NCI-H1436 (cell line): ENCODE results near the gene USP2.

Experiments used
- DNase-seq: peaks from one replicate; lab custom pipeline; 2025; lab: John Stamatoyannopoulos, UW

Gene USP2

DNA sequence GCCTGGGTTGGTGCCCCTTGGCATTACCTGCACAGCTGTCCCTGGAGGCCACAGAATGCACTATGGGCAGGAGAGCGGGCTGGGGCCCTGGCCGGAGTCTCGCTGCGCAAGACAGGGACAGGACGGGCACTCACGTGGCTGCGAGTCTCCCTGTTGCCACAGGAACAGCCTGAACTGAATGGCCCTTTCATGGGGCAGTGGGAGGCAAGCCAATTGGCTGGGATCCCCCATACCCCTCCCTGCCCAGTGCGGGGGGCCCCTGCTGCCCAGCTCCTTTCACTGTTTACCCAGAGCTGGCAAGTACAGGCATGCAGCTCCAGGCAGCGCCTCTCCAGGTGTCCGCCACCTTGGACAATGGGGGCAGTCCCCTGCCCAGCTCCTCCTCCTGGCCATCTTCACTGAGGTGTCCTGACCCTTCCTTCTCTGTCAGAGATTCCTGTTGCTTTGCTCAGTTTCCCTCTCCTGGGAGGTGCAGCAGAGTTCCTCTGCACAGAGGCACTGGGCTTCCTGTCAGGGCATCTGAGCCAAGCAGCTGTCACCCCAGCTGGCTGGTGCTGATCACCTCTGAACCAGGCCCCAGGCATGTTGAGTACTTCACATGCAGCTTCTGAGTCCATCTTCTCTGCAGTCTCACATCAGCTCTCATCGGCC, 5.2 kb downstream of the USP2 start:
- no peak for DNase-seq

DNA sequence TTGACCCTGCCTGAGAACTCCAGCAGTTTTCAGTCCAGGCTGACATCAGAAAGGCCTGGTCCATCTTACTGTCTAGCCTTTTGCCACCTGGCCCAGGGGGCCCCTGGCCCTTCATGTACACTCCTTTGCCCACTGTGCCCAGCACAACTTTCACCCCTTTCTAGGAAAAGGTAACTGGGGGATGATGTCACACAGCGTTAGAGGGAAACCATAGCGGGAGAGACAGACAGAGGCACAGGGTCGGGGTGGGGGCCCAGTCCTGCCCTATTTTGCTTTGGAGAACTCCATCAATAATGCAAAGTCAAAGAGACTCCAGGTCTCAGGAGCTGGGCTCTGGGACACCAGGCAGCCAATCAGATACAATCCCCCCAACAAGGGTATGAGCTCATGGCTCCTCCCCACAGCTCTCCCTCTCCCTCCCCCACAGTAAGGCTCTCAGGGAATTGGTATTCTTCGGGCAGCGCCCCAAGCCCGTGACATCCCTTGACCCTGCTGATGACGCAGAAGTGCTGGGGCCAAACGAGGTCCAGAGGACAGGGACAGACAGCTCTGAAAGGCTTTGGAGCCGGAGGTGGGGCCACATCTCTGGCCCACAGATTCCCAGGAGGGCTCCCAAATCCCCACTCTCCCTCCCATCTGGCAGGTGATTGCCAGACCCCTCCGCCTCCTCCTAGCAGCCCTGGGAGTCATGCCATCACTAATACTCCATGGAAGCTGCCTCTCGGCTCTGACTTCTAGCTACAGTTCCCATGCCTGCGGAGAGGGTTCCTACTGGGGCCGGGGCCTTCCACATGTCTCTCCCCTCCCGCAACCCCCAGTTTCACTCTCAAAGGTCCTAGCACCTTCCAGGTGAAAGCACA, 5.9 kb downstream of the USP2 start:
- DNase-seq: no peak

DNA sequence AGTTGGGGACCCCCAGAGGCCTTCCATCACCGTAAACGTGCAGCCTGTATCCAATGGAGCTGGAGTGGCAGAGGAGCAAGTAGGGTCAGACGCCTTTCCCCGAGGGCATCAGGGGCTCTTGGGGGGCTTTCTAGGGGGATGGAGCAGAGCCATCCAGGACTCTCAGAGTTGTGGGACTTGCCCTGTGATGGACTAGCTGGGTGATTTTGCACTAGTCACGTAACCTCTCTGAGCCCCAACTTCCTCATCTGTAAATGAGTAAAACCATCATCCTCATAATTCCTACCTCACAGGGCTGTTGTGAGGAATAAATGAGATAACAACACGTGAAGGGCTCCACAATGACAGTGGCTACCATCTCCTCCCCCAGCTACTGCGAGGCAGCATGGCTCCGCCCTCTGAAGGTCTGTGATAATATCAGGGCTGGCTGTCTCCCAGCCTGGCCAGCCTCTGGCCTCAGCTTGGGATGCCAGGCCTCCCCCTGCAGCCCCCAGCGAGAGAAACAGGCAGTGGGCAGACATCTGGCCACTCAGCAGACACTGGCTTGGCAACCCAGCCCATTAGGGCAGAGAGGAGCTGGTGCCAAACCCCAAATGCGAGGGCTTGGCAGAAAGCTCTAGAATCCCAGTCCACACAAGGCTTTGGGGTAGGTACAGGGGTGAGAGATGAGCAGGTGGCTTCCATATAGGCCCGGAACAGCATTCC, 6.7 kb downstream of the USP2 start:
- no peak for DNase-seq

DNA sequence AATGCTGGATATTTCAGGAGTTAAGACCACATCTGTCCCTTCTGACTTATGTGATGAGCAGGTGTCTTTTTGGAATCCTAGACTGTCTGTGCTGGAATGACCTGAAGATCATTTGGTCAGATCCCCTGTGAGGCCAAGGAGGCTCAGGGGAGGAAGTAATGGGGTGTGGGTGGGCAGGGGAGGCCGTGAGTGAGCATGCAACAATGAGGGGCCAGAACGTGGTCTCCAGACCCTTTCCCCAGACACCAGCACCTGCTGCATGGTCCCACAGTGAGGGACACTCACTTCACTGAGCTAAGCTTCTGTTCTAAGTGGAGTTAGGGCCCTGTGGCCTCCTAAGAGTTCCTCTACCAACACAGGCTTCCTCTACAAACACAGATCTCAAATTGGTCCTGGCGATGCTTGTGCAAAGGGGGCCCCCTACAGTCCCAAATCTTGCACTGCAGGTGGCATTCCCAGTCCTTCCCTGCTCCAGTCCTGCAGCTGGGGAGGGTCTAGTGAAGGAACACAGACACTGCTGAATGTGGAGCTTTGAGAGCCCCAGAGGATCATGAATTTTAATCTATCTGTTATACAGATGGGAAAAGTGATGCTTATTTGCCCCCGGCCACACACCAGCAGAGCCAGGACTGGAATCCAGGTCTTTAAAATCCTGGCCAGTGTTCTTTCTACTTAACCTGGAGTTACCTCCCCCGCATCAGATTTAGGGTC, 7.4 kb downstream of the USP2 start:
- DNase-seq: peak; percentile 53

DNA sequence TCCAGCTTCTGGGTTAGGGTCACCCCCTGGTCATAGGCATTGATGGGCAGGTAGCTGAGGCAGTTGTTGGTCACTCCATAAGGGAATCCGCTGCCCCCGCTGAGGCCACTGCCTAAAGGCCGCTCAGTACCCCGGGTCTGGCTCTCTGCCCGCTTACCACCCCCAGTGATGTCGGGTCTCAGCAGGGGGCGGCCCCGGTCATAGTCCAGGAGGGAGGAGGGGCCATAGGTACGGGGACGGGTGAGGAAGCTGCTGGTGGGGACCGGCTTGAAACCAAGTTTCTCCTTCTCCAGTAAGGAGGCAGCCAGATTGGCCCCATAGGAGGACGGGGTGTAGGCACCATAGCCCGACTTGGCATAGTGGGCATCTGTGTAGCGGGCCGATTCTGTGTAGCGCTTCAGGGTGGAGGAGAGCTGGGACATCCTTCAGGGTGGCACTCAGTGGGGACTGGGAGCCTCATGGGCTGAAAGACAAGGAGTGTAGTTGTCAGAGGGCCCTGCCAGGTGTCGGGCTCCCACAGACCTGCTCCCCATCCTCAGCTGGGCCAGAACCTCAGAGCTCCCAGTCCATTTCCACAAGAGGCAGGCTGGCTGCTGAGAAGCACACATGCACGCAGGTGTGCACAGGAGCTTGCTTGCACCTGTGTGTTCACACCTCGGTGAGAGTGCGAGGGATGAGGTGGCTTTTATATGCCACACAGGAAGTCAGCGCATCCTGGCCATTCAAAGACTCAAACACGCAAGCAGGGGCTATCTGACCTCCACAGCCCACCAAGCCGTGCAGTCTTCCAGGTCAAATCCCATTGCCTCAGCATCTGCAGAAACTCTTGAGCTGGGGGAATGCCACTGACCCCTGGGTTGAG, 8.2 kb downstream of the USP2 start:
- no peak for DNase-seq

DNA sequence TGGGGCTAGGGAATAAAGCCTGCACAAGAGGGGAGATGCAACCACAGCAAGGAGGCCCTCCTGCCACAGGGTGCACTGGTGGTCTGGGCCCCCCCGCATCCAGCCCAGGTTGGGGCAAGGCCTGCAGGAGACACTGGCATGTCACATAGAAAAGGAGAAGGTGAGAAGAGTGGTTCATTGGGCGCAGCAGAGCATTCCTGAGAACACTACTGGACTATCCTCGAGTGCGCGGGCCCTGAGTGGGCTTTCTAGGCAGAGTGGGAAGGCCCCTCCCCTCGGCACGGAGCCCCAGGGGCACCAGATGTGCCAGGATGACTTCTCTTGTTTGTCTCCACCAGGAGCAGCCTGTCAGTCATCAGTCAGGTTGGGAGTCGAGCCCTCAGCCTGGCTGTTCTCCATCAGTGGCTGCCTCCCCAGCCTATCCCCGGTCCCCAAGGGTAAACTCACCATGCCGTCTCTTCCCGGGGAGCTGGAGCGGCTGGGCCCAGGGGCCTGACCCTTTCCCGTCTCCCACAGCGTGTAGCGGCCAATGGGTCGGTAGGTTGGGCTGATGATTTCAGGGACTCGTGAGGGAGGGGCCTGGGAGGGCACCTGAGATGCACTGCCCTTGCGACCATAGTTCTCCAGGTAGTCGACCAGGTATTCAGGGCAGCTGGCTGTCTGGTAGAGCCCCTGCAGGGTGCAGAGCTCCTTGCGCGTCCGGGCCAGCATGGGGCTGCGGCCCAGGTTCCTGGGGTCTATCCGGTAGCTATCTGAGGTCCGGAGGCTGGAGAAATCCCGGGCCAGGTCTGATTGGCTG, 9.0 kb downstream of the USP2 start:
- DNase-seq: no peak

DNA sequence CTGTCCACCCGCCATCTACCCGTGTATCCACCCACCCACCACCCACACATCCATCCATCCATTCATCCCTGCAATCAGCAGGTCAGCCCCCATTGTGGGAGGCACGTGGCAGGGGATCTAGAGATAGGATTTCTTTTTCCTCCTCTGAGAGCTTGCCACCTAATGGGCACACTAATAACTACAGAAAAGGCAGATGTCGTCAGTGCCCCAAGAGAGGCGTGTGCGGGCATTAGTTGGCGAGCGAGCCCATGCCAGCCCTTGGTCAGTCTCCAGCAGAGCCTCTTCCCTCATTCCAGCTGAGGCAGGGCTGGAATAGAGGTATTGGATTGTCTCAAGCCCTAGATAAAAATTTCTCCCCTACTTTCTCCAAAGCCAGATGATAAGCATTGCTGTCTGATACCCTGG, 9.7 kb downstream of the USP2 start:
- DNase-seq: peak; percentile 45

DNA sequence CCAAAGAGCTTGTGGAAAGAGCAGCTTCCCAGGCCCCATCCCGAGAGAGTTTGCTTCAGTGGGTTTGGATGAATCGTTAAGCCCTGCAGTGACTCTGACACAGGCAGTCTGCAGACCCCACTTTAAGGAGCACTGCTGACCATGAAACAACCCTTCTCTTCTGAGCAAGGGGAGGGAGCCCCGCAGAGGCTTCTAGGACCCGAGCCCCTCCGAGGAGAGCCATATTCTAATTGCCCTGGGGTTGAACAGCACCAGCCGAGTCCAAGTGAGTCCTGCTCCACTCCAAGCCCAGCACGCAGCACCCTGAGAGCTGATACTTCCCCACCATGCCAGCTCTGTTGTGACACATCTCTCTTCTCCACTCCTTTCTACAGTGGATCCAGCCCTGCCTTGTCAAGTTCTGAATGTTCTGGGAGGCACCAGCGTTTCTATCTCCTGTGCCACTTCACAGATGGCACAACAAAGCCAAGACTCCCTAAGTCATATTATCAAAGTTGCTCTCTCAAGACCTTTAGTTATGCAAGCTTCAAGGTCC, 10.4 kb downstream of the USP2 start:
- no peak for DNase-seq

DNA sequence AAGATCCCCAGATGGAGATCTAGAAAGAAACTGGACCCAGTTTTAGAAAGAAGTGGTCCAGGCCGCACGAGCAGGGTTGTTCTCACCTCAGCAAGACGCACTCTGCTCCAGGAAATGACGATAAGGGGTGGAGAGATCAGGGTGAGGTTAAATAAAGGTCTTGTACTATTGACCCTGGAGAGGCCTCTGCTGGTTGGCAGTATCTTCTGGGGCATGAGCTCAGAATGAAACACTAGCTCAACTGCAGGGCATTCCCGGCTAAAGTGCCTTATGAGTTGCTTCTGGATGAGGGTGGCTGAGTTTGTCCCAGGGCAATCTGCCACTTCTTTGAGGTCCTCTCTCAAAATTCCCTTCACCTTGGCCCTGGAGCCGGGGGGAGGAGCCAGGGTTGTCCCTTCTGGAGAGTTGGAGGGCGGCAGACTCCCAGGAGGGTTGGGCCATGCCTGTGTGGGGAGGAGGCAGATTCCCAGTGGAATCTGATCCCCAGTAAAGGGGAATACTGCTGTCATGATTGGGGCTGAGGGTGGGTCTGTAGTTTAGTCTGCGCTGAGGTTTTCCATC, 10.9 kb downstream of the USP2 start:
- no peak for DNase-seq

DNA sequence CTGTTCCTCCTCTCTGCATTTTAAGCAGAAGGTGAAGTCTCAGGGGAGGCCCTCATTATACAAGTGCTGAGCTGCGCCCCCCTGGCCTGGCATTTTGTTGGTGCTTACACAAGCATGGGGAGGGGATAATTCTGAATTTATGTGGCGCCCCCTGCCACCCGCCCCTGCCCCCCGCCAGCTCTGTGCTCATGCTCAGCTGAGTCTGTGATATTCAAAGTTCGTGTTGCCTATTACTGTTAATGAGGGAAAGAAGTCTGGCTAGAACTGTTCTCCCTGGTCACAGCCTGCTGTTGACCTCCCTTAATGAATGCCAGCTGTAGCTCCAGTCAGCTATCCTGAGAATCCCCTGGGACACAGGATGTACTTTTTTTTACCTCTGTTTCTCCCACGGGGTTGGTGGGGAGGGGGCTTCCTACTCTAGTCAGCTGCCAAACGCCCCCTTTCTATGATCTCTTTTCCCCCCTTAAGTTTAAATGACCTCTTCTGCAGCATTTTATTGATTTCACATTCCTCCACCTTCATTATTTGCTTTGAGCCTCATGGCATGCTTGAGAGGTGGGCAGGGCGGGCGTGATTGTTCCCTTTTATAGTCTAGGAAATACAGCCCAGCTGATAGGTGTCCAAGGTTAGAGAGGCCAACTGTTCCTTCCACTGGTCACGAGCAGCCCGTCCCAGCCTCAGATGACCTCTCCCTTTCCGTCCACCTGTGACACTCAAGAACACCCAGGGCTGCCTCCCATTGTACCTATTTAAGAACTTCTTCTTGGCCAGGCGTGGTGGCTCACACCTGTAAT, 12.2 kb downstream of the USP2 start:
- DNase-seq: peak; percentile 27

DNA sequence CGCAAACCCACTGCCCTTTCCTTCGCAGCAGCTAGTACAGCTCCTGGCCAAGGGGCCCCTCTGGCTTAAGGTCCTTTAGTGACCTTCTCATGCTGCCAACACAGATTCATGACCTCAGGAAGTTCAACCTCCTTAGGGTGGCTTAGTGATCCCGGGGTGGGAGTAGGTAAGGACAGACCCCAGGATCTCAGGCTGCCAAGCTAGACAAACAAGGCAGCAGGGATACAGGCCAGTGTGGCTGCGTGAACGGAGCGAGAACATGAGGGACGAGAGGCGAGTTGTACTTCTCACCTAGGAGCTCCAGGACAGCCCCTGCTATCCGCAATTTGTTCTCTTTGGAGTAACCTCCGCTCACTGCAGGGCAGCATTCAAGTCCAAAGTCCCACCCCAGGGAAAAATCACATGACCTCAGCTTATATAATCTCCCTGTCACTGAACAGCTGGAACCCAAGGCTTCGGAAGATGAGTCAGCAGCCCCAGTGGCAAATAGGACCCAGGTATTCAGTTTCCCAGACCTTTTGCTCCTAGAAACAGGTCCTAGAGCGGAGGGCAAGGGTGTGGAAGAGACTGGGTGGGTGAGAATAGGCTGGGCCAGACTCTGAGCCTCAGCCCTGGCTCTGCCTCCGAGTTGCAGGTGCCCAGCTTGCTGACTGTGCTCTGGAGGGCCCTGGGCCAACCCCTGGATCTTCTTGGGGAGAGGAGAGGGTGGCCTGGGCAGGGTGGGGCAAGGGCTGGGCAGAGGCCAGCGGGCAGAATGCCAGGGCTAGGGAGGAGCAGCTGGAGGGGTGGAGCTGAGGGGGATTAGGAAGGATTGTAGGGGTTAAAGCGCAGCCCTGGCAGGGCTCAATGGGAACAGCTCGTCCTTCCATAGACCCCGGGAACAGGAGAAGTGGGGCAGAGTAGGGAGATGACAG, 13.1 kb downstream of the USP2 start:
- DNase-seq: peak; percentile 6

DNA sequence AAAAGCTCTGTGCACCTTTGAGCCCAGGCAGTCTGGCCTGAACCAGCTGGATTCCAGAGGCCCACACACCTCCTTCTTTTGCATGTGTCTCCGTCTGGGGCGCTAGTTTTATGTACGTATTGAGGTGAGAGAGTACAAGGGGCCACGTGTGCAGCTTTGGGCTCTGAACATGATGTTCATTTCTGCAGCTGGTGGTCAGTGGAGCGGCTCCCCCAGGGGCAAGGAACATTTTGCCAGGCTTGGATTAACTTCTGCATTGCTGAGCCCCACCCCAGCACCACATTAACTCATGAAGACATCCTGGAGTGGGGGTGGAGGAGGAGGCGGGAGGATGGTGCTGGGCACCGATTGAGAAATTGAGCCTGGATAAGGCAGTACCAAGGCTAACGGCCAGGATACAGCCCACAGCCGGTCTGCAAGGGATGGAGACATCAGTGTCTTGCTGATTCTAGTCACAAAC, 13.8 kb downstream of the USP2 start:
- no peak for DNase-seq

DNA sequence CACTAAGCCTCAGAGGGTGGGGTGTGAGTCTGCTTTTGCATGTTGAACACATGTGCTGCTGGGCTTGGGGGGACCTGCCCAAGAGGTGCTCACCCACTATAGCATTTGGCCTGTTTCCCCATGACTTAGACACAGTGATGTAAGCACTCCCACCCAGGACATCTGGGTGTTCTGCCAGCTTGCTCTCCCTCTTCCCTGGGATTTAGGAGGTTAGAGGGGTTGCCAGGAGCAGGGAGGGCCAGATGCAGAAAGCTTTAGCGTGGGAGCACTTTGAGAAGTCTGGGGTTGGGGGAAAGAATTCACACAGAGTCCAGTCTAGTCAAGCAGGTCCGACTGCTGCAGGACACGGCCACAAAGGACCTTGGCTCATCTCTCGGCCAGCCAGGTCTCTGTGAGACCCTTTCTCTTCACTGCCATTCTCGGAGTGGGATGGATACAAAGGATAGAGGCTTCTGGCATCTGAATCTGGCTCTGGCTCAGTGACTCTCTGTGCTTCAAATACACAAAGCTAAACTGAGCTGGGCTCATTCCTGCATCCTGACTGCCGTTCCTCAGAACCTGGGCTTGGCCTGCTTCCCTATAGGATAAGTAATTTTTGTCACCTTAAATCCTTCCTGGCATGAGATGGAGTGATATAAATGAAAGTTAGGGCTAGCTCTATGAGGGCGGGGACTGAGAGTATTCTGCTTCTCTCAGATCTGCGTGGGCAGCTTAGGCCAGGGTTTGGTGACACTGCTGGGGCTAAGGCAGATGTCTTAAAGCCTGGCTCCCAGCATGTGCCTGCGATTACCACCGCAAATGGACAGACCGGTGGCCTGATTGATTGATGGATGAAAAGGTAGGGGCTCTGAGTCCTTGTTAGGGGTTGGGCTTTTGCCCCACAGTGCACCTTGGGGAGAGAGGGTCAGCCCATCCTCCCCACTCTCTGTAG, 14.5 kb downstream of the USP2 start:
- DNase-seq: no peak

DNA sequence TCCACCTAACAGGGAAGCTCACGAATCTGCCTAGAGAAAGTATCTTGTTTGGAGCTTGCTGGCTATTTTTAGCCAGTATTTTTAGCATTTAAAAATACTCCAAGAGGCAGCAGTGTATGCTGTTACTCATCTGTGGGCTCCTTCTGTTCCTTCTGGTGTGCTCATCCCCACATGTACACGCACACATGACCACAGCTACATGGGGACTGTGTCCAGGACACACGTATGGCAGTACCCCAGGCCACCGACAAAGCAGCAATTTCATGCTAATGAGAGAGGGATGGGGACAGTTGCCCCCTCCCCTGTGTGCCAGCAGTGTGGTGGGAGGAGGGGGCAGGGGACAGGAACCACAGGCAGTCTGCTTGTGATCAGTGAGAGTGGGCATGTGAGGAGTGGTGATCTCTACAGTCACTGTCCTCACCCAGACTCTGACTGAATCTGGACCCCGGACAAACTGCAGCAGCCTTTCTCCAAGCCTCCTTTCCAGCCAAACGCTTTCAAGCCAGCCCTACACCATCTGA, 16.4 kb downstream of the USP2 start:
- DNase-seq: no peak

DNA sequence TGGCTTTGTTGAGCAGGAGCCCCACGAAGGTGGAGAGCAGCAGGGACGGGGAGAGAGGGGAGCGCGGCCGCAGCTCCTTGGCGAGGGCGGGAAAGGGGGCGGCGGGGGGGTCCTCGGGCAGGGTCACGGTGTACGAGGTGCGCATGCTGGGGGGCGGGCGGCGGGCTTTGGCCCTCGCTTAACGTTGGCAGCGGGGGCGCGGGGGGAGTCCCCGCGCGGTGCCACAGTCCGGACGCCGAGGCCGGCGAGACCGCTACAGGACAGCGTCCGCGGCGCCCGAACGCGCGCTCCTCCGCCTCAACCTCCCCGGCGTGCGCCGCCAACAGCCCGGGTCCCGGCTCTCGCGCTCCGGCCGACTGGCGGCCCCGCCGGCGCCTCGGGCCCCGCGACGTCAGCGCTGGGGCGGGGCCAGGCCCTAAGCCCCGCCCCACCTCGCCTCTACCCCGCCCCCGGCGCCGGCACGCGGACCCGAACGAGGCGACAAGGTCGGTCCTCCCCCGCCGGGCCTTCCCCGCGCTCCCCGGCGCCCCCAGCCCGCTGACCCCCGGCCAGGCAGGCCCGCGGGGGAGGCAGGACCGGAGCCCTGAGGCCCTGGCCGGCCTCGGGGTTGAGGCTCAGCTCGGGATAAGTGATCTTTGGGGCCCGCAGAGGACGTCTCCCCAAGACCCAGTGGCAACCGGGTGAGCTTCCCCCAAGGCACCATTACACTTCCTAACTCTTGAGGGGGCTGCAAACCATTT, 17.5 kb downstream of the USP2 start:
- no peak for DNase-seq
